Brain pericyte (primary cell): ENCODE data around the gene PLEKHM3.
"Not testable (repeated sequence)": the region's sequence is repeated elsewhere in the genome, so short reads cannot be mapped to it uniquely, and the experiment has no call there.

Source experiments
- DNase-seq: peaks from one replicate; pipeline ENCODE4 v3.0.0-alpha.2; 2012; ENCODE audit warnings: low read depth, low spot score

The PLEKHM3 gene

GRCh38 chr2:207825978-207826377, 199.3 kb downstream of the PLEKHM3 start:
- DNase-seq = no peak

DNA sequence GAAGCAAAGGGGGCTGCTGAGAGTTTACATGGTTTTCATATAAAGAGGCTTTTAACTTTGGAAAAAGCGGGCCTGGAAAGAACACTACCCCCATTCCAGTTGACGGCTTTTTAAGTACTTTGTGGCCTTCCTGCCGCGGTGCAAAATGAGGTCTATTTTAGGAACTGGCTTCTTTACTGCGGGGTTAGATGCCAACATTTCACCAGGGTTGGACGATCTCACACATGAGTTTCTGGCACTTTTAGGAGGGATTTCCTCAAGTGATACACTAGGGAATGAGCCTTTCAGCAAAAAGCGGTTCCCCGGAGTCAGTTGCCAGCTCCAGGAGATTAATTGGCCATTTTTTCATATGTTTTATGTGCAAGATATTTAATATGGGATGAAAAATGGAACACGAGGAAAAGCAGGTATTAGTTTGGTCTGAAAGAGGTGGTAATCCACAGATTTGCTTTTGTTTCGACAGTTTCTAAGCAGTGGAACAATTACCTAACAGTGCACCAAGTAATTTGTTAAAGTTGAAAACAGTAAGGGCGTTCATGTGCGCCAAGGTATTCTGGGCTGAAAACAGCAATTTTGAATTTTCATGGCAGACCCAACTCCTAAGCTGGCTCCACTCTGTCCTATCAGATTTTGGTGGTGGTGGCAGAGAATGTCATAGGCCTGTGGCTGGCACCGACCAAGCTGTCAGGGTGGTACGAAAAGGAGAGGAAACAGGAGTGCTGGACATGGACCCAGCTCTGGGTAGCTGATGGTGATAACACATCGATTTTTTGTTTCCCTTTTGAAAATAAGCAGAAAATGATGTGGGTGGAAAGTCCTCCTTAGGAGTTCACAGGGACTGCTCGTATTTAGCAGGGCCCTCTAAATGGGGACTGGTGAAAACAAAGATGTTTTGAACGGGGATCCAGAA, 200.0 kb downstream of the PLEKHM3 start:
- DNase-seq = no peak

DNA sequence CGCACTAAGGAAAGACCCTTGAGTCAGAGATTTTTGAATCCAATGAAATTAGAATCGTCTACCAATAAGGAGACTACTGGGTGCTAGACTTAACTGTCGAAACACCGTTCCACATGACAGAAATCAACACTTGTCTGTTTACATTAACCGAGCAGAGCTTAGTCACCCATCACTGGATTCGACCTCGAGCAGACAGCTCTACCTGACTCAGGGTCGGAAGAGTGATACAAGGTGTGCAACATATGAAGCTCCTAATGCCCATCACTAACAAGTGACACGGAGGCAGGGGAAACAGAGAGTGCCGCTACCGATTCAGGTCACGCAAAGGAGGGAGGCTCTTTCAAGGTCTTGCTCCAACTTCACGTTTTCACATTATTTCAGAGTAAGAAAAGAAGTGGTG, 201.5 kb downstream of the PLEKHM3 start:
- DNase-seq = no peak

DNA sequence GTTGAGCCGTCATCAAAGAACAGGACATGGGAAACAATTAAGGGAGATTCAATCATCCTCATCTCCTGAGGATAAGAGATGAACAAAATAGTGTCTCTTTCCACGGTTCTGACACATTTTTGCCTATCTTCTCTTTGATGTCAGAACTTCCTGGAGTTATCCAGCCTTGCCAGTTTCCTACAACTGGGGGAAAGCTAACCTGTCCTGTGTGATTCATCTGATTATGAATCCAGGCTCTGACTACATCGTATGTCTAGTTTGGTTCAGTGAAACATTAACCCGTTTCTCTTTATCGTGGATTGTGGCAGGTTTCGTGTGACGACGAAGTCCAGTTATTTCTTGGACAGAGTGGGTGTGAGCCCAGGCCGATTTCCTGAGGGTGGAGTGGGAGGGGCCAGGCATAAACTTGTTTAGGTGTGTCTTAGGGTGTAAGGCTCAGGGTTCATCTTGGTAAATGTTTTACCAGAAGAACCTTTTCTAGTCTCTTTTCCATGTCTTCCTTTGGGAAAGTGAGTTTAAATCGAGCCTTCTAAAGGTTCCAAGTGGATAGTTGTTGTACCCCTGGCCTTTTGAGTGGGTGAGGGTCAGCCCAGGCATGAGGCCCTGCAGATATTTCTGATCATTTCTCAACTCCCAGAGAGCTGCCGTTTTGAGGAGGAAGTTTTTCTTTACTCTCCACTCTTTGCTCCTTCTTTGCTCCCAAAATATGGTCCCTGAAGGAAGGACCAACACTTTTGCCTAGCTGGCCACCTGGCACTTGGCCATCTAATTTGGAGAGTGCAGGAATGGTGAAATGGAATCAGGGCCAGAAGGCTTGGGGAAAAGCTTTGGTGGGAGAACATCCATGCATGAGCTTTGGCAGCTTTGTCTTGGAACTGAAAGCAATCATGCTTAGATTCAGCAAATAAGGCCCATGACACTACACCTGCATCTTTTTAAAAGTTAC, 205.2 kb downstream of the PLEKHM3 start:
- no peak for DNase-seq

- no peak for DNase-seq
These were observed 206.1 kb downstream of the PLEKHM3 start for GRCh38 chr2:207819021-207819797.

DNA sequence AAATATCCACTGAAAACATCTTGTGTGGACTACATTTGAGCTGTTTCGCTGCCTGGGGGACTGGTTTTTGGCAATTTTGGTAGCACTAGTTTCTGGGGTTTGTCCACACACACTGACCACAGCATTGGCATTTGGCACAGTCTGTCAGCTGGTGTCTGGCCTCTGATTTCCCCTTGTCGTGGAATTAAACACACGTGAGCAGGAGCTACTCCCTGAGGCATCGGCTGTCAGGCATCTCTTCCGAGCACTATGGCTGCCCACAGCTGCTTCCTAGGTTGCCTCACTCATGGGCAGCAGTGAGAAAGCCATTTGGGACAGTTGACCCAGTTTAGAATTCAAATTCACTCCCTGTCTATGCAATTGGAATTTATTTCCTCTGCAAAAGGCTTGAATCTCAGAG, 208.8 kb downstream of the PLEKHM3 start:
- no peak for DNase-seq

- no peak for DNase-seq
These were observed 210.1 kb downstream of the PLEKHM3 start for GRCh38 chr2:207815254-207815653.

- no peak for DNase-seq
These were observed 211.4 kb downstream of the PLEKHM3 start for GRCh38 chr2:207813942-207814341.

DNA sequence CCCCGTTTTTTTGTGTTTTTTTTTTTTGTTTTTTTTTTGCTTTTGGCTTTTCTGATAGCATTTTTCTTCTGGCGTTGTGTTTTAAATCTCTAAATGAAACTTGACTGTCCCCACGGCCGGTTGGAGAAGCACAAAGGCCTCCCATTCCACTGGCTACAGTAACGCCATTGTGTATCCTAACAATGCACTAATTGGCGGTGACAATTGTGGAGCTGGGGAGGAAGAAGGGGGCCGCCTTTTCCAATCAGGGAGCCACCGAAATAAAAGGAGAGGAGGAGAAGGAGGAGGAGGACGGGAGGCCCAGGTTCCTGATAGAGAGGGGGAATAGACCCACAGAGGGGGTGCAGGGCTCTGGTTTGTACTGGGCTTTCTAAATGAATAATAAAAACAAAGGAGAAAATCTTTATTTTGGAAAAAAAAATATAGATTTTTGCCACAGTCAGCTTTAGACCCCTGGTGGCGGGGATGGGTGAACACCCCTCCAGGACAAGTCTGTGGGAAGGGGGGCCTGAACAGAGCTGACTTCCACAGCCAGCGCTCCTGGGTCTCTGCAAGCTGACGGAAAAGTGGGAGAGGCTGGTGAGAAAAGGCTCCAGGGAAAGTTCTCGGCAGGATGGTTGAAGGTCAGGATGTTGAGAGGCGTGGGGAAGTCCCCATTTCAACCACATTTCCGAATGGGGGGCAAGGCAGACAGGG, 212.0 kb downstream of the PLEKHM3 start:
- DNase-seq = no peak

- no peak for DNase-seq
These were observed 212.6 kb downstream of the PLEKHM3 start for GRCh38 chr2:207812726-207813080.

GRCh38 chr2:207812058-207812725, 213.1 kb downstream of the PLEKHM3 start:
- no peak for DNase-seq

GRCh38 chr2:207811658-207812057, 213.7 kb downstream of the PLEKHM3 start:
- not testable (repeated sequence) for DNase-seq

- DNase-seq = no peak
These were observed 215.0 kb downstream of the PLEKHM3 start for GRCh38 chr2:207810200-207810788.

DNA sequence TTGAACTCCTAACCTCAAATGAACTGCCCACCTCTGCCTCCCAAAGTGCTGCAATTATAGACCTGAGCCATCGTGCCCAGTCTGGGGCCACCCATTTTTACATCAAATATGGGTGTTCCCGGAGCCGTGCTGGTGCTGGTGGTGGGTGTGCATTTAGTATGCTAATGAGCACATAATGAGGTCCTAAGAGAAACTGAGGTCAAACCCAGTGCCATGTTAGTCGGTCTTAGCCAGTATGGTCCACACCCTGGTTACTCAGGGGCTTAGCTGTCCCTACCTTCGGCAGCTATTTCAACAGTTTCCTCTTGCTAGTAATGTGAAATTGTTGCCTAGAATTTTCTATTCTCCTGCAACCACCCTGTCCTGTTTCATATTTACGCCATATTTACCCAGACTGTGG, 217.2 kb downstream of the PLEKHM3 start:
- DNase-seq = no peak

DNA sequence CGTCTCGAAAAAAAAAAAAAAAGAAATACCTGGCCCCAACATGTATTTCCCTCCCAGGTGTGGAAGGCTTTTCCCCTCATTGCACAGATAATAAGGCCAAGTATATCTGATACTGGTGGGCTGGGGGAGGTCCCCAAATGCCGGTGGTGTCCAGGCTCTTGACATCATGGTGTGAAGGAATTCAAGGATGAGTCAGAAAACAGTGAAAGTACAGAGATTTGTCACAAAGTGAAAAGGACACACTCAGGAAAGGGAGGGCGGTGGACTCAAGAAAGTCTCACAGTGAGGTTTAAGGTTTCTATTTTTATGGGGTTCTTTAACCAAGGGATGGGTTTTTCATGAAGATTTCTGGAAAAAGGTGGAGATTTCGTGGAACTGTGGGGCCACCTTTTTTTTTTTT, 217.8 kb downstream of the PLEKHM3 start:
- no peak for DNase-seq

- no peak for DNase-seq
These were observed 219.6 kb downstream of the PLEKHM3 start for GRCh38 chr2:207805566-207806226.

DNA sequence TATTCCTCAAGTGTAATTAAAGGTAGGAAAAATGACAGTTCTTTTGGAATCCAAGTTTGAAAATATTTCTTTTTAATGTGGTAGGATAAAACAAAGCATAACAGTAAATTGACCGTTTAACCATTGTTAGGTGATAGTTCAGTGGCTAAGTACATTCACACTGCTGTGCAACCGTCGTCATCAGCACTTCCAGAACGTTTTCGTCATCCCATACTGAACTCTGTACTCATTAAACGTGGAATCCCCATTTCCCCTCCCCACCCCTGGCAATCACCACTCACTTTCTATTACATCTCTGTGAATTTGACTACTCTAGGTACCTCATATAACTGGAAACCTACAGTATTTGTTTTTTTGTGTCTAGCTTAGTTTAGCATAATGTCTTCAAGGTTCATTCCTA, 222.7 kb downstream of the PLEKHM3 start:
- no peak for DNase-seq

GRCh38 chr2:207801259-207801658, 224.1 kb downstream of the PLEKHM3 start:
- no peak for DNase-seq

DNA sequence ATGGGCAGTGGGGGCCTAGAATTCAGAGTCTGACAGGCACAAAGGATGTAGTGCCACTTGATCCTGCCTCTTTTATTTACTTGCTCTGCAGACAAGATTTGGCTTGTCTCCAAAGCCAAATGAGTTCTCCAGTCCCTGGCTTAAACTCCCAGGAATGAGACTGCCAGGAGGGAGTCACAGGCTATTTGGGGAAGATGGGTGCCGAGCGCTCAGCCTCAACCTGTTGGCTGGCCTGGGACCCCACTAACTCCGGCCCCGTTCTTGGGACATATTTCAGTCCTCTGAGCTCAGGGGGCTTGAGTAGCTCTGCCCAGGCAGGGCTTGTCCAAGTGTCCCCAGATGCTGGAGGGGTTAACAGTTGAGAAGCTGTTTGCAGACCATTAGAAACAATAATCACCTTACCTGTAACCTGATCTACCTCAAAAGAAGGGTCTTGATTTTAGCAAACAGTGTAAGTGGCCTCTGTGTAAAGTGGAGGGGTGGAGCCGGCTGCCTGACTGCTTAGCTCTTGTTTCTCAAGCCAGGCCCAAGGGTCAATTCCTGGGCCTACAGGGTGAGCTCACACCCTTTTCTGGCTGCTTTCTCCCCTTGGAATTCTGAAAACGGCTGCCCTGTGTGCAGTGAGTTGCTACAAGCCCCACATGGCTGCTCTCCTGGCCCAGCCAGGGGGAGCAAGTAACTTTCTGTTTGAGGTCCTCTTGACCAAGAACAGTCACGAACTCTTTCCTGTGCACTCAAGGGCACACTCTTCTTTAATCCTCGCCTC, 228.6 kb downstream of the PLEKHM3 start:
- no peak for DNase-seq
